Ovary (tissue), 3 donors: ENCODE data around the gene DTD1.
"Not testable (repeated sequence)": the region's sequence is repeated elsewhere in the genome, so short reads cannot be mapped to it uniquely, and the experiment has no call there.

Experiments
- EP300 ChIP-seq: sonication (generic); formaldehyde crosslinking; IDR thresholded peaks from one replicate; pipeline ENCODE4 v1.6.1; 2017; ENCODE audit warnings: antibody characterized with exemption
- POLR2A ChIP-seq: fragments of 450-650 bp; IDR thresholded peaks from one replicate; pipeline ENCODE4 v1.6.1; 2017; ENCODE audit warnings: antibody characterized with exemption, mild to moderate bottlenecking, moderate library complexity
- TF ChIP-seq, protein P1 (sequence below), 3 donors: fragments of 450-650 bp in 2 of 3; fragments of 200-600 bp in 1 of 3; IDR thresholded peaks; one replicate each; pipeline versions ENCODE4 v1.5.1 to v1.8.0; 2016 to 2022; ENCODE audit warnings: antibody characterized with exemption in 3 of 3, mild to moderate bottlenecking in 1 of 3
- donor health status: DM: no; HTN: no; CAD: no.

DNA sequence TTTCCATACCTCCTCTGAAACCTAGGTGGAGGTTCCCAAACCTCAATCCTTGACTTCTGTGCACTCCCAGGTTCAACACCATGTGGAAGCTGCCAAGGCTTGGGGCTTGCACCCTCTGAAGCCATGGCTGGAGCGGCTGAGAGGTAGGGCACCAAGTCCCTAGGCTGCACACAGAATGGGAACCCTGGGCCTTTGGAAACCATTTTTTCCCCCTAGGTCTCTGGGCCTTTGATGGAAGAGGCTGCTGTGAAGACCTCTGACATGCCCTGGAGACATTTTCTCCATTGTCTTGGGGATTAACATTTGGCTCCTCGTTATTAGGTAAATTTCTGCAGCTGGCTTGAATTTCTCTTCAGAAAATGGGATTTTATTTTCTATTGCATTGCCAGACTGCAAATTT is 199.2 kb downstream of the DTD1 start:
- TF ChIP-seq, protein P1, sequence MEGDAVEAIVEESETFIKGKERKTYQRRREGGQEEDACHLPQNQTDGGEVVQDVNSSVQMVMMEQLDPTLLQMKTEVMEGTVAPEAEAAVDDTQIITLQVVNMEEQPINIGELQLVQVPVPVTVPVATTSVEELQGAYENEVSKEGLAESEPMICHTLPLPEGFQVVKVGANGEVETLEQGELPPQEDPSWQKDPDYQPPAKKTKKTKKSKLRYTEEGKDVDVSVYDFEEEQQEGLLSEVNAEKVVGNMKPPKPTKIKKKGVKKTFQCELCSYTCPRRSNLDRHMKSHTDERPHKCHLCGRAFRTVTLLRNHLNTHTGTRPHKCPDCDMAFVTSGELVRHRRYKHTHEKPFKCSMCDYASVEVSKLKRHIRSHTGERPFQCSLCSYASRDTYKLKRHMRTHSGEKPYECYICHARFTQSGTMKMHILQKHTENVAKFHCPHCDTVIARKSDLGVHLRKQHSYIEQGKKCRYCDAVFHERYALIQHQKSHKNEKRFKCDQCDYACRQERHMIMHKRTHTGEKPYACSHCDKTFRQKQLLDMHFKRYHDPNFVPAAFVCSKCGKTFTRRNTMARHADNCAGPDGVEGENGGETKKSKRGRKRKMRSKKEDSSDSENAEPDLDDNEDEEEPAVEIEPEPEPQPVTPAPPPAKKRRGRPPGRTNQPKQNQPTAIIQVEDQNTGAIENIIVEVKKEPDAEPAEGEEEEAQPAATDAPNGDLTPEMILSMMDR (IDR thresholded peaks at IDR 0.05), result not testable (repeated sequence)
- not testable (repeated sequence) for TF ChIP-seq POLR2A, EP300
